HCT116 (cell line): ENCODE results near the gene ECE2. TPM values are rescaled to one million over a fixed set of nuclear protein-coding genes. Genes with fewer than 3 reads are reported as not detected.

ENCODE experiments used
- ATAC-seq: fragments of 200-7000 bp; cut with Tn5 transposase; 2 replicates; pipeline ENCODE4 v1.9.1; 2020; ENCODE audit warnings: mild to moderate bottlenecking, moderate library complexity
- BruUV-seq: library from RNA; stranded (reverse); fragments of 400-500 nt; replicated peaks from 2 replicates; lab custom pipeline; 2021; lab: Mats Ljungman, UMichigan
- CTCF ChIA-PET: fragments of 300-600 bp; sonication (Branson Sonifier 250); formaldehyde crosslinking; loops from one replicate; lab custom pipeline; 2021; ENCODE audit warnings: antibody characterized with exemption; lab: Charles Lee
- POLR2A ChIA-PET: fragments of 300-600, 350-600 bp; sonication (Branson Sonifier 250); formaldehyde crosslinking; loops from one replicate; lab custom pipeline; 2021; ENCODE audit warnings: antibody characterized with exemption; lab: Charles Lee
- RAD21 ChIA-PET, 2 experiments: fragments of 300-600 bp; sonication (Branson Sonifier 250); formaldehyde crosslinking; loops; one replicate each; lab custom pipeline; 2023; ENCODE audit warnings: low total read pairs in 2 of 2; ENCODE audit not compliant: uncharacterized antibody in 2 of 2, unreplicated experiment in 2 of 2, low non-redundant PET in 1 of 2; lab: Charles Lee
- DNase-seq: peaks from one replicate; pipeline ENCODE4 v3.0.0-alpha.2; 2010; ENCODE audit warnings: low read depth, low spot score
- H2AFZ ChIP-seq: fragments of 200-600 bp; shearing (Covaris generic), sonication (generic); 2 replicates; pipeline ENCODE4 v1.6.1; 2017; ENCODE audit warnings: low read depth, mixed run types, mixed read lengths, antibody characterized with exemption, low read length; ENCODE audit not compliant: poor library complexity, severe bottlenecking
- H3K27ac ChIP-seq: 2 replicates; pipeline ENCODE4 v1.5.1; 2012; ENCODE audit warnings: low read depth, low read length
- H3K27me3 ChIP-seq: fragments of 200-600 bp; sonication (generic); 2 replicates; pipeline ENCODE4 v1.6.1; 2016; ENCODE audit warnings: mixed run types, low read length, mixed read lengths; ENCODE audit not compliant: insufficient read depth
- H3K36me3 ChIP-seq, 2 experiments: fragments of 200-500 bp in 1 of 2; fragments of 200-600 bp in 1 of 2; sonication (Bioruptor generic) in 1 of 2; sonication (generic) in 1 of 2; 2 replicates each; pipeline versions ENCODE4 v1.5.1 to v1.6.1; 2014 to 2016; ENCODE audit warnings: low read length in 2 of 2, inconsistent platforms in 1 of 2, mixed read lengths in 1 of 2, mixed run types in 1 of 2; ENCODE audit not compliant: insufficient read depth in 2 of 2, control insufficient read depth in 1 of 2
- H3K4me1 ChIP-seq, 2 experiments: fragments of 200-600 bp in 1 of 2; sonication (generic) in 1 of 2; 2 replicates each; pipeline versions ENCODE4 v1.5.1 to v1.6.1; 2012 to 2017; ENCODE audit warnings: low read length in 2 of 2, inconsistent platforms in 1 of 2, mild to moderate bottlenecking in 1 of 2, mixed read lengths in 1 of 2, mixed run types in 1 of 2, moderate library complexity in 1 of 2; ENCODE audit not compliant: insufficient read depth in 2 of 2, control insufficient read depth in 1 of 2
- H3K4me2 ChIP-seq: fragments of 200-600 bp; sonication (generic); 2 replicates; pipeline ENCODE4 v1.6.1; 2017; ENCODE audit warnings: mixed run types, low read length, mixed read lengths
- H3K4me3 ChIP-seq, 2 experiments: fragments of 200-600 bp in 1 of 2; sonication (generic) in 1 of 2; replicated peaks in 1 of 2; 2 replicates each; pipeline ENCODE4 v1.5.1; 2011 to 2016; ENCODE audit warnings: low read length in 2 of 2, control low read depth in 1 of 2, low read depth in 1 of 2, mild to moderate bottlenecking in 1 of 2, mixed read lengths in 1 of 2, mixed run types in 1 of 2
- H3K79me2 ChIP-seq: fragments of 200-600 bp; sonication (generic); 2 replicates; pipeline ENCODE4 v1.6.1; 2017; ENCODE audit warnings: mild to moderate bottlenecking, mixed run types, low read length, moderate library complexity, mixed read lengths; ENCODE audit not compliant: insufficient read depth
- H3K9ac ChIP-seq: fragments of 200-600 bp; sonication (generic); 2 replicates; pipeline ENCODE4 v1.6.1; 2016; ENCODE audit warnings: low read length, mixed read lengths
- H3K9me2 ChIP-seq: fragments of 200-600 bp; sonication (generic), shearing (Covaris generic); 2 replicates; pipeline ENCODE4 v1.6.1; 2017; ENCODE audit warnings: mixed run types, mild to moderate bottlenecking, moderate library complexity; ENCODE audit not compliant: insufficient read depth
- H3K9me3 ChIP-seq, 2 experiments: fragments of 200-500 bp in 1 of 2; fragments of 200-600 bp in 1 of 2; sonication (Bioruptor generic) in 1 of 2; sonication (generic) in 1 of 2; 2 replicates each; pipeline ENCODE4 v1.6.1; 2014 to 2017; ENCODE audit warnings: low read length in 2 of 2, mixed read lengths in 2 of 2, inconsistent platforms in 1 of 2, low read depth in 1 of 2, mild to moderate bottlenecking in 1 of 2, mixed run types in 1 of 2, moderate library complexity in 1 of 2; ENCODE audit not compliant: control insufficient read depth in 1 of 2, insufficient read depth in 1 of 2
- H4K20me1 ChIP-seq: fragments of 200-600 bp; sonication (generic), shearing (Covaris generic); 2 replicates; pipeline ENCODE4 v1.6.1; 2017; ENCODE audit warnings: mixed run types, mild to moderate bottlenecking, moderate library complexity; ENCODE audit not compliant: insufficient read depth
- ATF3 ChIP-seq: IDR thresholded peaks from 2 replicates; pipeline ENCODE4 v1.6.1; 2012
- CBX3 ChIP-seq: IDR thresholded peaks from 2 replicates; pipeline ENCODE4 v1.6.1; 2012; ENCODE audit warnings: low read depth
- CTCF ChIP-seq, 3 experiments: fragments of 200-600 bp in 1 of 3; sonication (generic) in 1 of 3; IDR thresholded peaks in 2 of 3; conservative IDR thresholded peaks in 1 of 3; 2 replicates each; pipeline ENCODE4 v1.5.1; 2012 to 2017; ENCODE audit warnings: low read depth in 2 of 3, low read length in 2 of 3, antibody characterized with exemption in 1 of 3, borderline replicate concordance in 1 of 3, control low read depth in 1 of 3, mild to moderate bottlenecking in 1 of 3, mixed read lengths in 1 of 3, mixed run types in 1 of 3, moderate library complexity in 1 of 3; ENCODE audit not compliant: insufficient read depth in 1 of 3
- EZH2 ChIP-seq: fragments of 200-600 bp; sonication (generic); IDR thresholded peaks from 2 replicates; pipeline ENCODE4 v1.6.1; 2017; ENCODE audit warnings: antibody characterized with exemption, mixed run types
- EZH2phosphoT487 ChIP-seq: fragments of 200-600 bp; IDR thresholded peaks from 2 replicates; pipeline ENCODE4 v1.6.1; 2018; ENCODE audit warnings: antibody characterized with exemption, borderline replicate concordance
- RAD21 ChIP-seq: IDR thresholded peaks from 2 replicates; pipeline ENCODE4 v1.6.1; 2012; ENCODE audit warnings: low read depth, mild to moderate bottlenecking
- SIN3A ChIP-seq: IDR thresholded peaks from 2 replicates; pipeline ENCODE4 v1.6.1; 2012; ENCODE audit warnings: low read depth
- SRF ChIP-seq: IDR thresholded peaks from 2 replicates; pipeline ENCODE4 v1.6.1; 2012; ENCODE audit warnings: low read depth
- TCF7L2 ChIP-seq: IDR thresholded peaks from 2 replicates; pipeline ENCODE4 v1.7.0; 2011; ENCODE audit warnings: borderline replicate concordance, inconsistent platforms; ENCODE audit not compliant: insufficient read depth, insufficient read length; ENCODE audit errors: extremely low read depth
- intact Hi-C: fragments of 100-400 bp; cut with micrococcal nuclease; formaldehyde crosslinking; loops from 2 replicates; pipeline ENCODE4 v1.10.0; 2022
- total RNA-seq: library from RNA; stranded (reverse); gene quantifications from one replicate; pipeline ENCODE4 v1.2.1, GENCODE V29; 2021; ENCODE audit not compliant: unreplicated experiment
- TF ChIP-seq, protein P1 (sequence below): IDR thresholded peaks from 2 replicates; pipeline ENCODE4 v1.6.1; 2012; ENCODE audit warnings: low read depth

ECE2 gene
- total RNA-seq, 1 experiment from 2014 or later: not detected

- Histone ChIP-seq H3K9me2 (no peaks in the 10 kb centered on the region), H3K4me2 (no peak overlapping the region), H3K9me3 (no peaks in the 10 kb centered on the region), H3K4me1 (peaks cover 4 to 11% of the 10 kb centered on the region in 2 experiments), H3K27me3 (no peaks in the 10 kb centered on the region), H4K20me1 (peaks cover 21% of the 10 kb centered on the region; the same call in 1 of the 2 replicates), H3K79me2 (peaks cover 99% of the 10 kb centered on the region), H3K4me3 (no peak overlapping the region), H3K27ac (no peak overlapping the region), H2AFZ (no peak overlapping the region), H3K36me3 (peaks cover 89 to 99% of the 10 kb centered on the region in 2 experiments), H3K9ac (no peak overlapping the region)
- ChIA-PET POLR2A (no interaction called here), RAD21 (interaction anchor here in 1 of 2 experiments (0.6 kb wide), 1 partner anchor 430 kb away, joined by 4 read pairs; no protein-coding TSS in a partner anchor), CTCF (no interaction called here)
- intact Hi-C loops: no loop called here
- DNase-seq: no peak
- BruUV-seq: no TSS peak
- ATAC-seq: no peak
- TF ChIP-seq EZH2phosphoT487: no peak
- TF ChIP-seq CTCF (IDR thresholded peaks at IDR 0.05 in 2 of 3, conservative IDR thresholded peaks at IDR 0.05 in 1 of 3; ENCODE audit: borderline replicate concordance in 1 of 3, insufficient read depth in 1 of 3, low read depth in 2 of 3, low read length in 2 of 3): no peak
- no peak for TF ChIP-seq SIN3A
- no peak for TF ChIP-seq ATF3
- no peak for TF ChIP-seq TCF7L2
- TF ChIP-seq CBX3: no peak
- TF ChIP-seq, protein P1, sequence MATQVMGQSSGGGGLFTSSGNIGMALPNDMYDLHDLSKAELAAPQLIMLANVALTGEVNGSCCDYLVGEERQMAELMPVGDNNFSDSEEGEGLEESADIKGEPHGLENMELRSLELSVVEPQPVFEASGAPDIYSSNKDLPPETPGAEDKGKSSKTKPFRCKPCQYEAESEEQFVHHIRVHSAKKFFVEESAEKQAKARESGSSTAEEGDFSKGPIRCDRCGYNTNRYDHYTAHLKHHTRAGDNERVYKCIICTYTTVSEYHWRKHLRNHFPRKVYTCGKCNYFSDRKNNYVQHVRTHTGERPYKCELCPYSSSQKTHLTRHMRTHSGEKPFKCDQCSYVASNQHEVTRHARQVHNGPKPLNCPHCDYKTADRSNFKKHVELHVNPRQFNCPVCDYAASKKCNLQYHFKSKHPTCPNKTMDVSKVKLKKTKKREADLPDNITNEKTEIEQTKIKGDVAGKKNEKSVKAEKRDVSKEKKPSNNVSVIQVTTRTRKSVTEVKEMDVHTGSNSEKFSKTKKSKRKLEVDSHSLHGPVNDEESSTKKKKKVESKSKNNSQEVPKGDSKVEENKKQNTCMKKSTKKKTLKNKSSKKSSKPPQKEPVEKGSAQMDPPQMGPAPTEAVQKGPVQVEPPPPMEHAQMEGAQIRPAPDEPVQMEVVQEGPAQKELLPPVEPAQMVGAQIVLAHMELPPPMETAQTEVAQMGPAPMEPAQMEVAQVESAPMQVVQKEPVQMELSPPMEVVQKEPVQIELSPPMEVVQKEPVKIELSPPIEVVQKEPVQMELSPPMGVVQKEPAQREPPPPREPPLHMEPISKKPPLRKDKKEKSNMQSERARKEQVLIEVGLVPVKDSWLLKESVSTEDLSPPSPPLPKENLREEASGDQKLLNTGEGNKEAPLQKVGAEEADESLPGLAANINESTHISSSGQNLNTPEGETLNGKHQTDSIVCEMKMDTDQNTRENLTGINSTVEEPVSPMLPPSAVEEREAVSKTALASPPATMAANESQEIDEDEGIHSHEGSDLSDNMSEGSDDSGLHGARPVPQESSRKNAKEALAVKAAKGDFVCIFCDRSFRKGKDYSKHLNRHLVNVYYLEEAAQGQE: no peak
- TF ChIP-seq SRF: no peak
- TF ChIP-seq EZH2: no peak
- no peak for TF ChIP-seq RAD21
Observed at GRCh38 chr3:184325269-184325668, 49.4 kb downstream of the ECE2 start.
